HEK293 (cell line): ENCODE measurements around the gene TICAM1.
A peak's percentile ranks its signal among the peaks of the same experiment; 100 is the strongest.

ENCODE experiments used
- CTCF ChIA-PET: fragments of 350-600 bp; formaldehyde crosslinking; extraction: SDS; loops from one replicate; lab custom pipeline; 2021; ENCODE audit warnings: antibody characterized with exemption; lab: Yijun Ruan, JAX
- POLR2A ChIA-PET: fragments of 300-600 bp; formaldehyde crosslinking; extraction: SDS; loops from one replicate; lab custom pipeline; 2020; ENCODE audit warnings: antibody characterized with exemption, inconsistent platforms; lab: Yijun Ruan, JAX
- H3K27ac ChIP-seq: fragments of 200-500 bp; sonication (Bioruptor generic); 2 replicates; pipeline ENCODE4 v1.5.1; 2014; ENCODE audit warnings: low read depth, low read length, control low read depth, inconsistent platforms; ENCODE audit errors: extremely low read depth
- H3K36me3 ChIP-seq, 2 experiments: fragments of 200-500 bp in 1 of 2; sonication (Bioruptor generic) in 1 of 2; 1 replicate in 1 of 2; 2 replicates in 1 of 2; pipeline ENCODE4 v1.5.1; 2014 to 2017; ENCODE audit warnings: inconsistent platforms in 2 of 2, low read length in 2 of 2; ENCODE audit not compliant: control insufficient read depth in 2 of 2, insufficient read depth in 1 of 2
- H3K4me1 ChIP-seq: fragments of 200-500 bp; sonication (Bioruptor generic); 2 replicates; pipeline ENCODE4 v1.5.1; 2014; ENCODE audit warnings: mild to moderate bottlenecking, low read length, inconsistent platforms; ENCODE audit not compliant: control insufficient read depth, insufficient read depth
- H3K4me3 ChIP-seq: 2 replicates; pipeline ENCODE4 v1.5.1; 2011; ENCODE audit warnings: low read depth, mild to moderate bottlenecking, control low read depth, low read length, moderate library complexity
- H3K9me3 ChIP-seq: fragments of 200-500 bp; sonication (Bioruptor generic); 2 replicates; pipeline ENCODE4 v1.5.1; 2014; ENCODE audit warnings: low read depth, low read length, inconsistent platforms; ENCODE audit not compliant: control insufficient read depth, insufficient read depth
- EGR2 ChIP-seq: fragments of 450-650 bp; formaldehyde crosslinking; IDR thresholded peaks from 2 replicates; pipeline ENCODE4 v1.5.1; 2016; ENCODE audit warnings: low read depth, missing biosample characterization, missing genetic modification characterization
- IKZF3 ChIP-seq: fragments of 450-650 bp; IDR thresholded peaks from 2 replicates; pipeline ENCODE4 v1.5.0; 2018; ENCODE audit warnings: missing biosample characterization, mild to moderate bottlenecking, missing genetic modification characterization, moderate library complexity
- MYNN ChIP-seq: fragments of 450-650 bp; formaldehyde crosslinking; IDR thresholded peaks from 2 replicates; pipeline ENCODE4 v1.5.1; 2016; ENCODE audit warnings: missing biosample characterization, missing genetic modification characterization, borderline replicate concordance
- OSR2 ChIP-seq: fragments of 450-650 bp; formaldehyde crosslinking; IDR thresholded peaks from 2 replicates; pipeline ENCODE4 v1.5.1; 2016; ENCODE audit warnings: missing biosample characterization, missing genetic modification characterization
- OVOL3 ChIP-seq: fragments of 450-650 bp; formaldehyde crosslinking; IDR thresholded peaks from 2 replicates; pipeline ENCODE4 v1.5.1; 2016; ENCODE audit warnings: missing biosample characterization, missing genetic modification characterization
- PRDM1 ChIP-seq: fragments of 450-650 bp; formaldehyde crosslinking; IDR thresholded peaks from 2 replicates; pipeline ENCODE4; 2016; ENCODE audit warnings: missing biosample characterization, missing genetic modification characterization
- PRDM10 ChIP-seq: fragments of 450-650 bp; formaldehyde crosslinking; IDR thresholded peaks from 2 replicates; pipeline ENCODE4 v1.5.1; 2016; ENCODE audit warnings: missing biosample characterization, missing genetic modification characterization
- TSHZ1 ChIP-seq: fragments of 450-650 bp; formaldehyde crosslinking; IDR thresholded peaks from 2 replicates; pipeline ENCODE4 v1.5.1; 2016; ENCODE audit warnings: missing biosample characterization, missing genetic modification characterization, borderline replicate concordance
- ZFHX2 ChIP-seq: fragments of 450-650 bp; formaldehyde crosslinking; conservative IDR thresholded peaks from 2 replicates; pipeline ENCODE4 v1.5.1; 2016; ENCODE audit warnings: missing biosample characterization, missing genetic modification characterization
- ZFP41 ChIP-seq: fragments of 450-650 bp; formaldehyde crosslinking; IDR thresholded peaks from 2 replicates; pipeline ENCODE4 v1.5.1; 2016; ENCODE audit warnings: missing biosample characterization, missing genetic modification characterization, borderline replicate concordance
- ZIC2 ChIP-seq: fragments of 450-650 bp; formaldehyde crosslinking; IDR thresholded peaks from 2 replicates; pipeline ENCODE4 v1.5.1; 2016; ENCODE audit warnings: missing biosample characterization, missing genetic modification characterization
- ZNF114 ChIP-seq: fragments of 450-650 bp; formaldehyde crosslinking; IDR thresholded peaks from 2 replicates; pipeline ENCODE4 v1.5.0; 2017; ENCODE audit warnings: missing biosample characterization, missing genetic modification characterization
- ZNF132 ChIP-seq: fragments of 450-650 bp; formaldehyde crosslinking; IDR thresholded peaks from 2 replicates; pipeline ENCODE4 v1.5.1; 2017; ENCODE audit warnings: missing biosample characterization, missing genetic modification characterization, borderline replicate concordance
- ZNF146 ChIP-seq: fragments of 450-650 bp; formaldehyde crosslinking; IDR thresholded peaks from 2 replicates; pipeline ENCODE4 v1.5.1; 2016; ENCODE audit warnings: missing biosample characterization, missing genetic modification characterization
- ZNF184 ChIP-seq: fragments of 450-650 bp; IDR thresholded peaks from 2 replicates; pipeline ENCODE4 v1.5.1; 2018; ENCODE audit warnings: missing biosample characterization, mild to moderate bottlenecking, missing genetic modification characterization
- ZNF324 ChIP-seq: fragments of 450-650 bp; formaldehyde crosslinking; IDR thresholded peaks from 2 replicates; pipeline ENCODE4 v1.5.1; 2016; ENCODE audit warnings: missing biosample characterization, missing genetic modification characterization
- ZNF391 ChIP-seq: fragments of 450-650 bp; formaldehyde crosslinking; IDR thresholded peaks from 2 replicates; pipeline ENCODE4 v1.5.1; 2016; ENCODE audit warnings: low read depth, missing biosample characterization, missing genetic modification characterization, borderline replicate concordance
- ZNF449 ChIP-seq: fragments of 450-650 bp; formaldehyde crosslinking; IDR thresholded peaks from 2 replicates; pipeline ENCODE4 v1.5.1; 2017; ENCODE audit warnings: missing biosample characterization, mild to moderate bottlenecking, missing genetic modification characterization, moderate library complexity
- ZNF514 ChIP-seq: fragments of 450-650 bp; formaldehyde crosslinking; IDR thresholded peaks from 2 replicates; pipeline ENCODE4 v1.5.1; 2016; ENCODE audit warnings: missing biosample characterization, missing genetic modification characterization
- ZNF558 ChIP-seq: fragments of 450-650 bp; formaldehyde crosslinking; IDR thresholded peaks from 2 replicates; pipeline ENCODE4 v1.5.1; 2016; ENCODE audit warnings: missing biosample characterization, missing genetic modification characterization
- ZNF561 ChIP-seq: fragments of 450-650 bp; IDR thresholded peaks from 2 replicates; pipeline ENCODE4 v1.5.1; 2018; ENCODE audit warnings: missing biosample characterization, missing genetic modification characterization, borderline replicate concordance
- ZNF785 ChIP-seq: fragments of 450-650 bp; formaldehyde crosslinking; IDR thresholded peaks from 2 replicates; pipeline ENCODE4 v1.5.1; 2016; ENCODE audit warnings: missing biosample characterization, missing genetic modification characterization
- ZSCAN5A ChIP-seq: fragments of 450-650 bp; formaldehyde crosslinking; IDR thresholded peaks from 2 replicates; pipeline ENCODE4 v1.5.1; 2016; ENCODE audit warnings: missing biosample characterization, missing genetic modification characterization

The TICAM1 gene

GRCh38 chr19:4775627-4776152 is 55.8 kb downstream of the TICAM1 start:
- H3K4me1 ChIP-seq: no peaks in the 10 kb centered on the region

GRCh38 chr19:4774136-4774535 is 57.4 kb downstream of the TICAM1 start:
- CTCF ChIA-PET: interaction anchor here (0.6 kb wide), 2 partner anchors 76 to 239 kb away, joined by 4 to 5 read pairs; no protein-coding TSS in a partner anchor
- POLR2A ChIA-PET: interaction anchor here (1.2 kb wide), 1 partner anchor 10 kb away, joined by 6 read pairs; no protein-coding TSS in a partner anchor

More at GRCh38 chr19:4775627-4776152, 55.8 kb downstream of the TICAM1 start:
- H3K9me3 ChIP-seq: no peaks in the 10 kb centered on the region
- H3K36me3 ChIP-seq: no peaks in the 10 kb centered on the region
- H3K27ac ChIP-seq: no peak overlapping the region
- POLR2A ChIA-PET: no interaction called here
- TF ChIP-seq OSR2 (tag by site-specific recombination) (no peak), ZNF146 (tag by site-specific recombination) (peak; percentile 88)
- H3K4me3 ChIP-seq: no peak overlapping the region
- CTCF ChIA-PET: interaction anchor here (1.0 kb wide), 1 partner anchor 15 kb away, joined by 3 read pairs; no protein-coding TSS in a partner anchor

GRCh38 chr19:4773047-4773640 is 58.4 kb downstream of the TICAM1 start:
- Histone ChIP-seq H3K4me3 (no peak overlapping the region), H3K36me3 (no peaks in the 10 kb centered on the region), H3K9me3 (no peaks in the 10 kb centered on the region), H3K27ac (no peak overlapping the region), H3K4me1 (no peaks in the 10 kb centered on the region)
- POLR2A ChIA-PET: interaction anchor here (1.2 kb wide), 1 partner anchor 11 kb away, joined by 6 read pairs; no protein-coding TSS in a partner anchor
- CTCF ChIA-PET: no interaction called here
- TF ChIP-seq ZNF132 (tag by site-specific recombination): no peak
- peak; percentile 97 for TF ChIP-seq ZNF449 (tag by site-specific recombination)
- no peak for TF ChIP-seq EGR2 (tag by site-specific recombination)
- TF ChIP-seq TSHZ1 (tag by site-specific recombination): no peak
- TF ChIP-seq ZNF561: no peak
- peak; percentile 47; the same call in 1 of the 2 replicates for TF ChIP-seq ZIC2 (tag by site-specific recombination)
- no peak for TF ChIP-seq ZNF114 (tag by site-specific recombination)
- TF ChIP-seq MYNN: no peak
- TF ChIP-seq PRDM10 (tag by site-specific recombination): peak; percentile 37; the same call in 1 of the 2 replicates

More at GRCh38 chr19:4774136-4774535, 57.4 kb downstream of the TICAM1 start:
- no peak overlapping the region for H3K27ac ChIP-seq
- no peaks in the 10 kb centered on the region for H3K9me3 ChIP-seq
- TF ChIP-seq IKZF3 (tag by site-specific recombination) (no peak), ZNF324 (tag by site-specific recombination) (no peak), ZFHX2 (no peak), ZNF184 (tag by site-specific recombination) (no peak), ZFP41 (tag by site-specific recombination) (no peak), OVOL3 (no peak), ZNF785 (tag by site-specific recombination) (no peak), ZSCAN5A (tag by site-specific recombination) (no peak), PRDM1 (tag by site-specific recombination) (no peak), ZNF558 (tag by site-specific recombination) (no peak), ZNF391 (no peak), ZNF514 (no peak)
- H3K4me1 ChIP-seq: no peaks in the 10 kb centered on the region
- H3K36me3 ChIP-seq: no peaks in the 10 kb centered on the region
- no peak overlapping the region for H3K4me3 ChIP-seq
